GM13976 (cell line): ENCODE results near the gene IGFBP4.

Experiments
- DNase-seq: peaks from one replicate; pipeline ENCODE4 v3.0.0; 2012; ENCODE audit warnings: low spot score
- CTCF ChIP-seq: IDR thresholded peaks from 2 replicates; pipeline ENCODE4 v1.5.1; 2012; ENCODE audit warnings: borderline replicate concordance, mild to moderate bottlenecking; ENCODE audit not compliant: insufficient read depth; ENCODE audit errors: extremely low read depth, missing control alignments, control extremely low read depth
- in situ Hi-C: fragments of 300-500 bp; cut with MboI; formaldehyde crosslinking; loops from one replicate; pipeline ENCODE4 v1.12.0; 2022; ENCODE audit warnings: low sequenced_read_pairs, mixed read lengths, inconsistent platforms; ENCODE audit not compliant: unreplicated experiment

IGFBP4 gene

GRCh38 chr17:40448639-40449261 lies 5.5 kb downstream of the IGFBP4 start:
- no peak for DNase-seq
- TF ChIP-seq CTCF = no peak
- in situ Hi-C loops = loop anchor here (10.0 kb wide), 2 partner anchors 86 to 166 kb away; no protein-coding TSS in a partner anchor

GRCh38 chr17:40450175-40450574 lies 6.9 kb downstream of the IGFBP4 start:
- TF ChIP-seq CTCF = peak; percentile 60
- DNase-seq = peak; percentile 64
- in situ Hi-C loops = no loop called here

GRCh38 chr17:40451420-40451819 lies 8.2 kb downstream of the IGFBP4 start:
- DNase-seq = no peak
- in situ Hi-C loops = no loop called here
- TF ChIP-seq CTCF = no peak

GRCh38 chr17:40452216-40452787 lies 9.1 kb downstream of the IGFBP4 start:
- TF ChIP-seq CTCF = no peak
- in situ Hi-C loops = no loop called here
- no peak for DNase-seq

GRCh38 chr17:40452921-40453378 lies 9.7 kb downstream of the IGFBP4 start:
- no peak for TF ChIP-seq CTCF
- in situ Hi-C loops = no loop called here
- no peak for DNase-seq

- in situ Hi-C loops = no loop called here
- TF ChIP-seq CTCF = no peak
Observed at GRCh38 chr17:40453881-40454612, 10.8 kb downstream of the IGFBP4 start.

More at GRCh38 chr17:40453881-40454612, 10.8 kb downstream of the IGFBP4 start:
- no peak for DNase-seq
